ENCODE results near the gene GYS2.

GYS2 gene

DNA sequence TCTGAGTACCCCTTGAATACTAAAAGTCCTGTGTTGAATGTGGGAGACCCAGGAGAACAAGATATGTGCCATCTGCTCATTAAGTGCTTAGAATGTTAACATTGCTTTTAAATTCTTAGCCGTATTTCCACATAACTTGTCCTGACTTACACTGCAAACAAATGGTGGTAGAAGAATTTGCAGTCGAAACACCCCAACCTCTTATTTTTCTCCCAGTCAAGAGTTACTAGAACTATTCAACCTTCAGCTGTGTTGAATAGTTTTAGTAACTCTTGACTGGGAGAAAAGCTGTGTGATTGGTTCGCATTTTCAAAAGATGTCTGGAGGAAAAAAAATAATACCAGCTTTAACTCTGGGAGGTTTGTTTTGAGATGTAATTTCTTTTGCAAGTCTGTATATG is 86.2 kb downstream of the GYS2 start:
- no peaks in the 10 kb centered on the region for H4K20me1 ChIP-seq
- H3K4me1 ChIP-seq = no peaks in the 10 kb centered on the region
- H3K27me3 ChIP-seq = no peaks in the 10 kb centered on the region
- H3K9ac ChIP-seq = no peak overlapping the region
- peaks cover 24% of the 10 kb centered on the region for H3K36me3 ChIP-seq
- H3K4me2 ChIP-seq = no peak overlapping the region
- no peak overlapping the region for H3K27ac ChIP-seq
- no peaks in the 10 kb centered on the region for H3K9me3 ChIP-seq
- TF ChIP-seq Cebpa-rat (IDR thresholded peaks at IDR 0.05) = no peak
- no peak overlapping the region for H3K4me3 ChIP-seq

DNA sequence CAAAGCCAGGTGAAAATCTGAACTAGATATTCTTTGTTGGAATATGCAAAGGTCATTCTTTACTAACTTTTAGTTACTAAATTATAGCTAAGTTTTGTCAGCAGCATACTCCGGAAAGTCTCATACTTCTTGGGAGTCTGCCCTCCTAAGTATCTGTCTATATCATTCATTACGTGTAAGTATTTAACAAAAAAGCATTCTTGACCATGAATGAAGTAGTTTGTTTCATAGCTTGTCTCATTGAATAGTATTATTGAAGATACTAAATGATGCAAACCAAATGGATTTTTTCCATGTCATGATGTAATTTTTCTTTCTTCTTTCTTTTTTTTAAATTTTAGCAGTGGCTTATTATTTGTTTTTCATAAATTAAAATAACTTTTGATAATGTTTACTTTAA is 88.4 kb downstream of the GYS2 start:
- H3K27me3 ChIP-seq = no peaks in the 10 kb centered on the region
- no peak overlapping the region for H3K4me3 ChIP-seq
- H3K9ac ChIP-seq = no peak overlapping the region
- peaks cover 39% of the 10 kb centered on the region for H3K36me3 ChIP-seq
- no peaks in the 10 kb centered on the region for H3K4me1 ChIP-seq
- no peak overlapping the region for H3K4me2 ChIP-seq
- no peaks in the 10 kb centered on the region for H3K9me3 ChIP-seq
- no peaks in the 10 kb centered on the region for H4K20me1 ChIP-seq
- TF ChIP-seq Cebpa-rat (IDR thresholded peaks at IDR 0.05) = no peak
- no peak overlapping the region for H3K27ac ChIP-seq

DNA sequence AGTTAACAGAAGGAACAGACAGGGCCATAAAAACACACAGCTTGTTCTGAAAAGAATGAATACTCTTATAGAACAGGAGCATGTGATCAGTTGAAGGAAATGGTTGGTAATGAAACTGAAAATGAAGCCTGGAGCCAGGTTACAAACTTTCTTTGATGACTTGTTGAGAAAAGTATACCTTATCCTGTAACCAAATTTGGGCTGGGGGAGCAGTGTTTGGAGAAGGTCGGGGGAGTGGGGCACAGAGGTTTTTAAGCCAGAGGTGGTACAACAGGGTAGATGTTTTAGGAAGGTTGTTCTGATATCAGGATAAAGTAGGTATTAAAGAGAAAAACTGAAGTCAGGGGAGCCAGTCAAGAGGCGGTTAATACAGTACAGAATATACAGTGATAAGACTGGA is 94.9 kb downstream of the GYS2 start:
- no peaks in the 10 kb centered on the region for H3K4me1 ChIP-seq
- H3K36me3 ChIP-seq = peaks cover 53% of the 10 kb centered on the region
- H3K27ac ChIP-seq = no peak overlapping the region
- no peaks in the 10 kb centered on the region for H3K27me3 ChIP-seq
- TF ChIP-seq Cebpa-rat (IDR thresholded peaks at IDR 0.05) = no peak
- no peak overlapping the region for H3K9ac ChIP-seq
- H4K20me1 ChIP-seq = peaks cover 12% of the 10 kb centered on the region
- no peak overlapping the region for H3K4me2 ChIP-seq
- H3K4me3 ChIP-seq = no peak overlapping the region
- no peaks in the 10 kb centered on the region for H3K9me3 ChIP-seq

DNA sequence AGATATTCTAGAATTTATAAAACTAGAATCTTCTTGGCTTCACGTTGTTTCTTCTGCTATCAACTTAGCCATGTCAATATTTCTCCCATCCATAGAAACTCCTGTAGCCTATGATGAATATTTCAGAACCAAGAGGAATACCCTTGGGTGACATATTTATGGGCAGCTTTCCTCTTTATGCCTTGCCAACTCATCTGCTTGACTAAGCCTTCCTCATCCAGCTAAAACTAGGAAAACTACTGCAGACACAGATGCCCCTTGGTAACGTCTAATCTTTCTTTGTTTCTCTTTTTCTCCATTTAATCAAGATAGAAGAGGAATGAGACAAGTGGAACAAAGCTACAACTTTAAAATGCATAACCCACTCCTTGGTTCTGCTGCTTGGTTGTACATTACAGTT is 96.8 kb downstream of the GYS2 start:
- Histone ChIP-seq H3K27ac (no peak overlapping the region), H3K4me1 (peaks cover 16% of the 10 kb centered on the region), H3K36me3 (peaks cover 41% of the 10 kb centered on the region), H3K4me3 (no peak overlapping the region), H3K27me3 (no peaks in the 10 kb centered on the region), H3K4me2 (no peak overlapping the region), H3K9me3 (no peaks in the 10 kb centered on the region), H4K20me1 (peaks cover 30% of the 10 kb centered on the region), H3K9ac (no peak overlapping the region)
- no peak for TF ChIP-seq Cebpa-rat (IDR thresholded peaks at IDR 0.05)

DNA sequence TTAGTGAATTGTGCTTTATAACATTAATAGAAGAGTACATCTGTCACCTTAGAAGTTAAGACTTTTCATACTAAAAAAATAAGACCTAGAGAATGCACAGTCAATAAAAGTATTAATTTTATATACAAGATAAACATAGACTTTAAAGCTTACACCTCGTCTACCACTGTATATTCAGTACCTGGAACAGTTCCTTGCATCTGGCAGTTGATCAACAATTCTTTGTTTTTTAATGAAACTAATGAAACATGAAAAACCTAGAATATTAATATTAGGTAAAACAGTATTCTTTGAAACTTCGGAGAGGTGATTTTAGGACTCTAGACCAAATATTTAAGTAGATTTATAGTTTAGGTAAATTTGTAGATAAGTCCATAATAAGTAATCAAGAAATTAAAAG is 98.8 kb downstream of the GYS2 start:
- no peak overlapping the region for H3K4me2 ChIP-seq
- H3K9ac ChIP-seq = no peak overlapping the region
- peaks cover 31% of the 10 kb centered on the region for H3K36me3 ChIP-seq
- H3K9me3 ChIP-seq = no peaks in the 10 kb centered on the region
- no peak overlapping the region for H3K4me3 ChIP-seq
- H3K27me3 ChIP-seq = no peaks in the 10 kb centered on the region
- no peak overlapping the region for H3K27ac ChIP-seq
- H3K4me1 ChIP-seq = peaks cover 23% of the 10 kb centered on the region
- TF ChIP-seq Cebpa-rat (IDR thresholded peaks at IDR 0.05) = no peak
- peaks cover 37% of the 10 kb centered on the region for H4K20me1 ChIP-seq

DNA sequence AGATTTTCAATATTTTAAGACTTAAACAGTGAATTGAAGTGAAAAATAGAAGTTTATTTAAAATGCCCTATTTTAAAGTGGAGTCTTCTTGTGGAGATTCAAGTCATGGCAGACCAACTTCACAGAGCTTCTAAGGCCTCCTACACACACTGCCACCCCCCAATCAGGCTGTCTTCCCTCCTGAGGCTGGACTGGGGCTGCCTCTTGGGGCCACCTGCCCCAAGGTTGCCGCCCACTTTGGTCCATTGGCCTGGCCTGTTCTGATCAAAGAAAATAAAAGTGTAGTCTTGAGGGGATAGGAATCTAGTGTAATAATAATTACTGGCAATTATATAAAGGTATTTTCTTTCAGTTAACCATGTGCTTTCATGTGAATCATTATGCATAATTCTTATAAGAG is 101.8 kb downstream of the GYS2 start:
- Histone ChIP-seq H3K27ac (no peak overlapping the region), H3K27me3 (no peaks in the 10 kb centered on the region), H4K20me1 (peaks cover 37% of the 10 kb centered on the region), H3K36me3 (peaks cover 20% of the 10 kb centered on the region), H3K4me3 (peak overlapping the region; percentile 91), H3K4me2 (peak overlapping the region; percentile 77), H3K9ac (peak overlapping the region; percentile 89), H3K9me3 (no peaks in the 10 kb centered on the region), H3K4me1 (peaks cover 42% of the 10 kb centered on the region)
- no peak for TF ChIP-seq Cebpa-rat (IDR thresholded peaks at IDR 0.05)

DNA sequence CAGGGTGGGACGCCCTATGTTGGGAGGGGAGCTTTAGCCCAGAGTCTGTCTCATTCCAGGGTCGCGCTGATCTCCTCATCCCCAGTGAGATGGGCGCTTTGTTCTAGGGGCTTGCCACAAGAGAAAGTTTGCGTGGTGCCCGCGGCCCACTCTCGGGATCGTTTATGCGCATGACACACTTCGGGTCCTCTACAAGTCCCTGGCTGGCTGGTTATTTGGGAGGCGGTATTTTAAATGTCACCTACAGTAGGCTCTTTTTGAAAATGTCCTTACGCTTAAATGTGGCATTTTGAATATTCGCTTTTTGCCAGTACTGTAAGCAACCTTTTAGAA is 102.5 kb downstream of the GYS2 start:
- H3K27me3 ChIP-seq = no peaks in the 10 kb centered on the region
- H3K36me3 ChIP-seq = peaks cover 24% of the 10 kb centered on the region
- peak overlapping the region; percentile 85 for H3K27ac ChIP-seq
- H3K9me3 ChIP-seq = no peaks in the 10 kb centered on the region
- TF ChIP-seq Cebpa-rat (IDR thresholded peaks at IDR 0.05) = no peak
- H3K4me1 ChIP-seq = peaks cover 42% of the 10 kb centered on the region
- H3K4me3 ChIP-seq = peak overlapping the region; percentile 91
- H4K20me1 ChIP-seq = peaks cover 37% of the 10 kb centered on the region
- peak overlapping the region; percentile 89 for H3K9ac ChIP-seq
- H3K4me2 ChIP-seq = peak overlapping the region; percentile 77

DNA sequence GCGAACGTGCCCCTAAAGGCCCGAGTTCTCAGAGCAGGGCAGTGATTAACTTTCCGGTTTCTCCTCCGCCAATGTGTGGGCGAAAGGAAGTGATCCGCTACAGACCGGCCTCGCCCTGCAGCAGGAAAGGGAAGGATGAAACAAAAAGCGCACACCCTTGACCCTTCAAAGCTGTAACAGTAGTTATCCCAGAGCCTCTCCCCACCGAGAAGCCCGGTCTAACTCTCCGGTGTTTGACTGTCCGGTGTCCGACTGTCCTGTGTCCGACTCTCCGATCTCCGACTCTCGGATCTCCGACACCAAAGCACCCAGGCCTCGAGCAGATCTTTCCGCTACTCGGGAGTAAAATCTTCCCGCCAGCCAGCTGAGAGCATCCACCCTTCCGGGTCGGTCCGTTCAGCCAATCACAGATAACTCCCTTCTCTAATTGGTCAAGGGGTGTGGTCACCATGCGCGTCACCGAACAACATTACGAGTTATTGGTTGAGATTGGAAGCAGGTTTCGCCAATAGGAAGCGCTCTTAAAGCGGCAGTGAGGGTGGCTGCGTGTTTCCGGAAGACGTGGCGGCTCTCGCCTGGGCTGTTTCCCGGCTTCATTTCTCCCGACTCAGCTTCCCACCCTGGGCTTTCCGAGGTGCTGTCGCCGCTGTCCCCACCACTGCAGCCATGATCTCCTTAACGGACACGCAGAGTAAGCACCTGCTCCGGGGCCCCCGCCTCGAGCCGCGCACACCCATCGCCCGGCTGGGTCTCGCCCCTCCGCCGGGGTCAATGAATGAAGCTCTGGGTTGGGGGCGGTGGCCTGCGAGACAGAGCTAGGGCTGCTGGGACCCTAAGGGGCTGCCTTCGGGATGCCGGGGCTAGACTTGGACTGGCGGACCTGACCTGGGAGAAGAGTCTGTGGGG is 103.1 kb downstream of the GYS2 start, which contains the start of the genes GOLT1B and RECQL:
TSS of gene GOLT1B (plus strand) at position 532 of the 906 bp plus-strand sequence. CDS start at position 667, 135 bp downstream.
TSS of gene RECQL (minus strand) at position 378 of the 906 bp plus-strand sequence. CDS start 2,065 bp downstream, outside the sequence.
- no peak for TF ChIP-seq Cebpa-rat (IDR thresholded peaks at IDR 0.05)
- peak within 1 kb of the TSS; percentile 91 for H3K4me3 ChIP-seq
- peak within 1 kb of the TSS; percentile 96 for H3K4me2 ChIP-seq
- H4K20me1 ChIP-seq = peaks cover 37% of the 10 kb centered on the region
- peaks cover 31% of the 10 kb centered on the region for H3K36me3 ChIP-seq
- no peaks in the 10 kb centered on the region for H3K9me3 ChIP-seq
- peaks cover 42% of the 10 kb centered on the region for H3K4me1 ChIP-seq
- no peaks in the 10 kb centered on the region for H3K27me3 ChIP-seq
- peak within 1 kb of the TSS; percentile 85 for H3K27ac ChIP-seq
- peak within 1 kb of the TSS; percentile 89 for H3K9ac ChIP-seq

DNA sequence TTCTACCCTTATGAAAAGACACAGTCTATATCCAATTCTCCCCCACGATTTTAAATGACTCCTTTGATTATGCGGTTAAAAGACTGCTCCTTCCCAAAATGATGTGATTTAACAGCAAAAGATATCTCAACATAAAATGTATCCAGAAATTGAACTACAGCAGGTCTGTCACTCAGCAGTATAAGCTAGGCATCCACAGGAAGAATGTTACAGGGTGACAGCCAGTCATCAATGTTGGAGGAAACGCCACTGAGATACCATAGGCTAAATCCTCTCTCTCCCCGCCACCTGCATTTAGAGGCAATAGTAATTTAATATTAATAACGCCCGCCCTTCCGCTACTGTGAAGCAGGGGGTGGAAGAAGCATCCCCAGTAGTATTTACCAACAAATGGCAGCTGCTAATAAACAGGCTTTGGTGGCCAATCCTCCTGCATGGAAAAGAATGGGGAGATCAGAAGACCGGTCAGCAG is 103.8 kb downstream of the GYS2 start:
- H3K36me3 ChIP-seq = peaks cover 37% of the 10 kb centered on the region
- H4K20me1 ChIP-seq = peaks cover 31% of the 10 kb centered on the region
- no peak for TF ChIP-seq Cebpa-rat (IDR thresholded peaks at IDR 0.05)
- no peaks in the 10 kb centered on the region for H3K9me3 ChIP-seq
- peak overlapping the region; percentile 85 for H3K27ac ChIP-seq
- H3K27me3 ChIP-seq = no peaks in the 10 kb centered on the region
- H3K4me3 ChIP-seq = peak overlapping the region; percentile 91
- peaks cover 42% of the 10 kb centered on the region for H3K4me1 ChIP-seq
- H3K9ac ChIP-seq = peak overlapping the region; percentile 89
- peak overlapping the region; percentile 96 for H3K4me2 ChIP-seq

DNA sequence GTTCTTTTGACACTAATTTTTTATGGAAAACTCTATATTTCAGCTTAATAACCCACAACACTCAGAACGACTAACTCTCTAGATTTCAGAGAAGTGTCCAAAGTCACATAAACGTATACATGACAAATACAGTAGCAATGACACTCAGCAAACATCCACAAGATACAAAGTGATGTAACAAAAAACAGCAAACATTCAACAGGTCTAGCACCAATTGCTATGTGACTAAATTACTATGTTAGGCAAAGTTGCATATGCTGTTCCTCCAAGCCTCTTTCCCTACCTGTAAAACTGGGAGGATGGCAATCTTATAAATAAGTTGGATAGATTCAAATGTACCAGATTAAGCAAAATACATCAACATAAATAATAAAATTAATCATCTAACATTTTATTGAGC is 104.9 kb downstream of the GYS2 start:
- no peak for TF ChIP-seq Cebpa-rat (IDR thresholded peaks at IDR 0.05)
- H3K4me2 ChIP-seq = peak overlapping the region; percentile 96
- no peak overlapping the region for H3K9ac ChIP-seq
- H3K4me3 ChIP-seq = peak overlapping the region; percentile 91
- peaks cover 48% of the 10 kb centered on the region for H3K36me3 ChIP-seq
- no peak overlapping the region for H3K27ac ChIP-seq
- peaks cover 42% of the 10 kb centered on the region for H3K4me1 ChIP-seq
- no peaks in the 10 kb centered on the region for H3K9me3 ChIP-seq
- no peaks in the 10 kb centered on the region for H3K27me3 ChIP-seq
- peaks cover 26% of the 10 kb centered on the region; the same call in 1 of the 2 replicates for H4K20me1 ChIP-seq

All from BLaER1 (cell line).